ENCODE data around the gene KRT78.

KRT78 gene

DNA sequence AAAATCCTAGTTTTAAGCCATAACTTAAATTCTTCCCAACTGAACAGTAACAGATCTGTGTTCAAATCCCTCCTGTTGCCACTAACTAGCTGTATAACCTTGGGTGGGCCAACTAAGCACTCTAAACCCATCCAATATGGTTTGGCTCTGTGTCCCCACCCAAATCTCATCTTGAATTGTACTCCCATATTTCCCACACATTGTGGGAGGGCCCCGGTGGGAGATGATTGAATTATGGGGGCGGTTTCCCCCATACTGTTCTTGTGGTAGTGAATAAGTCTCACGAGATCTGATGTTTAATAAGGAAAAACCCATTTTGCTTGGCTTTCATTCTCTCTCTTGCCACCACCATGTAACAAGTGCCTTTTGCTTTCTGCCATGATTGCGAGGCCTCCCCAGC, 33.6 kb downstream of the KRT78 start:
- TF ChIP-seq, protein P1, sequence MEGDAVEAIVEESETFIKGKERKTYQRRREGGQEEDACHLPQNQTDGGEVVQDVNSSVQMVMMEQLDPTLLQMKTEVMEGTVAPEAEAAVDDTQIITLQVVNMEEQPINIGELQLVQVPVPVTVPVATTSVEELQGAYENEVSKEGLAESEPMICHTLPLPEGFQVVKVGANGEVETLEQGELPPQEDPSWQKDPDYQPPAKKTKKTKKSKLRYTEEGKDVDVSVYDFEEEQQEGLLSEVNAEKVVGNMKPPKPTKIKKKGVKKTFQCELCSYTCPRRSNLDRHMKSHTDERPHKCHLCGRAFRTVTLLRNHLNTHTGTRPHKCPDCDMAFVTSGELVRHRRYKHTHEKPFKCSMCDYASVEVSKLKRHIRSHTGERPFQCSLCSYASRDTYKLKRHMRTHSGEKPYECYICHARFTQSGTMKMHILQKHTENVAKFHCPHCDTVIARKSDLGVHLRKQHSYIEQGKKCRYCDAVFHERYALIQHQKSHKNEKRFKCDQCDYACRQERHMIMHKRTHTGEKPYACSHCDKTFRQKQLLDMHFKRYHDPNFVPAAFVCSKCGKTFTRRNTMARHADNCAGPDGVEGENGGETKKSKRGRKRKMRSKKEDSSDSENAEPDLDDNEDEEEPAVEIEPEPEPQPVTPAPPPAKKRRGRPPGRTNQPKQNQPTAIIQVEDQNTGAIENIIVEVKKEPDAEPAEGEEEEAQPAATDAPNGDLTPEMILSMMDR (conservative IDR thresholded peaks at IDR 0.05) = no peak
- no peak overlapping the region for H3K27ac ChIP-seq

- TF ChIP-seq, protein P1 (conservative IDR thresholded peaks at IDR 0.05) = no peak
- H3K27ac ChIP-seq = no peak overlapping the region
Measured at GRCh38 chr12:52814710-52815155, 34.1 kb downstream of the KRT78 start.

GRCh38 chr12:52813885-52814709, 34.7 kb downstream of the KRT78 start, which contains the start of gene KRT4:
Gene KRT4 (minus strand): TSS chr12:52814116. CDS start chr12:52814058, 58 bp downstream.
- no peak within 1 kb of the TSS for H3K27ac ChIP-seq

DNA sequence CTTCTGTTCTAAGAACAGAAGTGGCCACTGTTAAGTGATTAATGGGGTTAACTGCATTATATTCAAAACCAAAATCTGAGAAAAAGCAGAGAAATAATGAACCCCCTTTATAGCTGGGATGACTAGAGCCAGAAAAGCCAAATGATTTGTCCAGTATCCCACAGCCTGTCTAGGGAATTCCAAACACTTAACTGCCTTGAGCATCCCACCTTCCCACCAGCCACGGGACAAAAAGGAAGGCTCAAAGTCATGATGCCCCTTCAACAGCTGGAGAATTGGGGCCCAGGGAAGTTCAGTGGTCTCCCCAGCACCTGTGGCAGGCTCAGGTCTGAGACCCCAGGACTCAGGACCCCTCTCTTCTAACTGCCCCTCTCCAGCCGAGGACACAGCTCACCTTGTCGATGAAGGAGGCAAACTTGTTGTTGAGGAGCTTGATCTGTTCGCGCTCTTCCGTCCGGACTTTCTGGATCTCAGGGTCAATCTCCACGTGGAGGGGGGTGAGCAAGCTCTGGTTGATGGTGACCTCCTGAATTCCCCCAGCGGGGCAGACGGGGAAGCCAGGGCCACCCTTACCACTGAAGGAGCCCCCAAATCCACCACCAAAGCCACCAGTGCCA, 35.5 kb downstream of the KRT78 start:
- H3K27ac ChIP-seq = no peak overlapping the region
- TF ChIP-seq, protein P1 (conservative IDR thresholded peaks at IDR 0.05) = no peak

More at GRCh38 chr12:52813885-52814709, 34.7 kb downstream of the KRT78 start, which contains the start of gene KRT4:
- TF ChIP-seq, protein P1 (conservative IDR thresholded peaks at IDR 0.05) = no peak

GRCh38 chr12:52812749-52813148, 36.0 kb downstream of the KRT78 start:
- no peak overlapping the region for H3K27ac ChIP-seq
- TF ChIP-seq, protein P1 (conservative IDR thresholded peaks at IDR 0.05) = no peak

- TF ChIP-seq, protein P1 (conservative IDR thresholded peaks at IDR 0.05) = no peak
- no peak overlapping the region for H3K27ac ChIP-seq
Measured at GRCh38 chr12:52812073-52812400, 36.8 kb downstream of the KRT78 start.

GRCh38 chr12:52811191-52812072, 37.4 kb downstream of the KRT78 start:
- TF ChIP-seq, protein P1 (conservative IDR thresholded peaks at IDR 0.05) = no peak

More at GRCh38 chr12:52811191-52812072, 37.4 kb downstream of the KRT78 start:
- no peak overlapping the region for H3K27ac ChIP-seq
